Stimulated activated CD4-positive, alpha-beta T cell treated with anti-CD3 and anti-CD28 coated beads, Interleukin-1b, Interleukin-23, amount 100 ng/mL, for 24 hours (primary cell): ENCODE data around the gene TIMM50.
A peak's percentile ranks its signal among the peaks of the same experiment; 100 is the strongest.
"Not testable (repeated sequence)": the region's sequence is repeated elsewhere in the genome, so short reads cannot be mapped to it uniquely, and the experiment has no call there.

ENCODE experiments used
- DNase-seq, 4 experiments: peaks; one replicate each; pipeline ENCODE4 v3.0.0-alpha.2; 2020; ENCODE audit warnings: low read depth in 4 of 4, low spot score in 1 of 4

TIMM50 gene

GRCh38 chr19:39480337-39481228 is at the start of gene TIMM50:
Gene TIMM50, plus strand, starts transcription at chr19:39480838. Its CDS starts 16 bp downstream, at chr19:39480854.
- peak; percentile 98 to 99 (median 98) for DNase-seq

- no peak for DNase-seq
These were observed 48.0 kb upstream of the TIMM50 start for GRCh38 chr19:39432677-39433025.

GRCh38 chr19:39433480-39434079 is 47.1 kb upstream of the TIMM50 start:
- DNase-seq, result no peak

- DNase-seq, result no peak
These were observed 46.2 kb upstream of the TIMM50 start for GRCh38 chr19:39434123-39435076.

- peak; percentile 98 to 99 (median 99) for DNase-seq
These were observed 44.9 kb upstream of the TIMM50 start, which contains the start of gene RPS16 for GRCh38 chr19:39435499-39436349. Gene RPS16, minus strand, starts transcription at chr19:39435949. Its CDS starts 54 bp downstream, at chr19:39435895.

- DNase-seq, result no peak
These were observed 44.3 kb upstream of the TIMM50 start for GRCh38 chr19:39436350-39436716.

GRCh38 chr19:39438270-39438934 is 42.2 kb upstream of the TIMM50 start:
- no peak for DNase-seq

- no peak for DNase-seq
These were observed 35.9 kb upstream of the TIMM50 start for GRCh38 chr19:39444598-39445195.

GRCh38 chr19:39445196-39446111 is 35.2 kb upstream of the TIMM50 start, which contains the start of gene SUPT5H:
Gene SUPT5H, plus strand, starts transcription at chr19:39445582. Its CDS starts 309 bp downstream, at chr19:39445891.
- DNase-seq, result peak; percentile 90 to 97 (median 94)

- no peak for DNase-seq
These were observed 34.1 kb upstream of the TIMM50 start for GRCh38 chr19:39446365-39447084.

GRCh38 chr19:39448271-39448670 is 32.4 kb upstream of the TIMM50 start:
- no peak for DNase-seq

- DNase-seq, result no peak
These were observed 31.4 kb upstream of the TIMM50 start for GRCh38 chr19:39449116-39449797.

- DNase-seq, result not testable (repeated sequence)
These were observed 29.4 kb upstream of the TIMM50 start for GRCh38 chr19:39451257-39451656.

GRCh38 chr19:39463403-39463802 is 17.2 kb upstream of the TIMM50 start:
- DNase-seq, result no peak

GRCh38 chr19:39465956-39466747 is 14.5 kb upstream of the TIMM50 start:
- no peak for DNase-seq

GRCh38 chr19:39467941-39468340 is 12.7 kb upstream of the TIMM50 start:
- DNase-seq, result no peak
